Uterus (tissue), 2 donors: ENCODE results near the gene DPH6.

Source experiments
- CTCF ChIP-seq, 4 experiments: fragments of 200-600 bp in 2 of 4; fragments of 450-650 bp in 2 of 4; sonication (generic) in 2 of 4; IDR thresholded peaks; one replicate each; pipeline ENCODE4 v1.5.1; 2016 to 2019; ENCODE audit warnings: antibody characterized with exemption in 4 of 4, mild to moderate bottlenecking in 2 of 4, moderate library complexity in 1 of 4
- POLR2A ChIP-seq, 2 donors: fragments of 450-650 bp; IDR thresholded peaks; one replicate each; pipeline ENCODE4 v1.6.1; 2016; ENCODE audit warnings: antibody characterized with exemption in 2 of 2, mild to moderate bottlenecking in 1 of 2, moderate library complexity in 1 of 2

GRCh38 chr15:35481064-35481463 is 64.9 kb downstream of the DPH6 start:
- TF ChIP-seq POLR2A (IDR thresholded peaks at IDR 0.05) (no peak), CTCF (IDR thresholded peaks at IDR 0.05) (no peak)
